ENCODE results near the gene MRPL49. TPM values are rescaled to one million over a fixed set of nuclear protein-coding genes. Genes with fewer than 3 reads are reported as not detected.
A peak's percentile ranks its signal among the peaks of the same experiment; 100 is the strongest.

The MRPL49 gene
- total and polyA plus RNA-seq, 3 donors from 2014 or later: 53.9 to 87.7 (median 82.8) TPM

DNA sequence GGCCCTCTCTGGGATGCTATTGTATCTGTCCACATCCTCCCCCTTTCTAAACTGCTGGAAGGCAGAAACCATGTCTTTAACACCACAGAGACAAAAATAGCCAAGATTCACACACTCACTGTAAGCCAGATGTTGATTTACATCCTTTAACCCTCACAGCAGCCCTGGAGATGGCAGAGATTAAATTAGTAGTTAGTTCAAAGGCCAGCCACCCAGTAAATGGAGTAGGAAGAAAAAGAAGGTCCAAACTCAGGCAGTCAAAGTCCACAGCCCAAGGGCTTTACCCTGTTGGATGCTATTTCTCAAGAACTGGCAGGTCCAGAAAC, 2.5 kb upstream of the MRPL49 start:
- no peak overlapping the region for H3K27ac ChIP-seq
- no peak overlapping the region for H3K4me3 ChIP-seq
- no peaks in the 10 kb centered on the region for H3K27me3 ChIP-seq
- H3K4me1 ChIP-seq: peaks cover 20% of the 10 kb centered on the region
- no peak for TF ChIP-seq POLR2A (IDR thresholded peaks at IDR 0.05)
- TF ChIP-seq, protein P1, sequence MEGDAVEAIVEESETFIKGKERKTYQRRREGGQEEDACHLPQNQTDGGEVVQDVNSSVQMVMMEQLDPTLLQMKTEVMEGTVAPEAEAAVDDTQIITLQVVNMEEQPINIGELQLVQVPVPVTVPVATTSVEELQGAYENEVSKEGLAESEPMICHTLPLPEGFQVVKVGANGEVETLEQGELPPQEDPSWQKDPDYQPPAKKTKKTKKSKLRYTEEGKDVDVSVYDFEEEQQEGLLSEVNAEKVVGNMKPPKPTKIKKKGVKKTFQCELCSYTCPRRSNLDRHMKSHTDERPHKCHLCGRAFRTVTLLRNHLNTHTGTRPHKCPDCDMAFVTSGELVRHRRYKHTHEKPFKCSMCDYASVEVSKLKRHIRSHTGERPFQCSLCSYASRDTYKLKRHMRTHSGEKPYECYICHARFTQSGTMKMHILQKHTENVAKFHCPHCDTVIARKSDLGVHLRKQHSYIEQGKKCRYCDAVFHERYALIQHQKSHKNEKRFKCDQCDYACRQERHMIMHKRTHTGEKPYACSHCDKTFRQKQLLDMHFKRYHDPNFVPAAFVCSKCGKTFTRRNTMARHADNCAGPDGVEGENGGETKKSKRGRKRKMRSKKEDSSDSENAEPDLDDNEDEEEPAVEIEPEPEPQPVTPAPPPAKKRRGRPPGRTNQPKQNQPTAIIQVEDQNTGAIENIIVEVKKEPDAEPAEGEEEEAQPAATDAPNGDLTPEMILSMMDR (IDR thresholded peaks at IDR 0.05): no peak
- intact Hi-C loops (cut with DNase I; ENCODE audit: low total_unique reads): loop anchor here (10.0 kb wide), 1 partner anchor 105 kb away; the partner anchor contains the start of gene ARL2
- no peaks in the 10 kb centered on the region for H3K9me3 ChIP-seq
- no peak for DNase-seq
- no peaks in the 10 kb centered on the region for H3K36me3 ChIP-seq (ENCODE audit: low read depth, missing control alignments)

DNA sequence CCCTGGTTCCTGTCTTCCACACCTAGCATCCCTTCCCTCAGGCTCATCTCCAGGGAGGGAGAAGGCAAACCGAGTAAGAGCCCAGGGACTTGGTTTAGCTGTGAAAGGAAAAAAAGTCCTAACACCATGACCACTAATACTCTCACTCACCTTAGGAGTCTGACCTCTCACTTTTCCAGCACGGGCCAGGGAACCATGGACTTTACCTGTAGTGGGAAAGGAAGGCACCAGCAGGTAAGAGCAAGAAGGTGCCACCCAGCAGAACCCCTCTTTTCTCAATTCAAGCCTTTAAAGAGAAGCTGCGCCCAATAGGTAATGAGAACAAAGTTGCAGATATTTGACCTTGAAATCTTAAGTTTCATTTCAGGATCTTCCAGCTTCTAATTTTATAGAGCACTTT, 1.3 kb upstream of the MRPL49 start:
- TF ChIP-seq, protein P1 (IDR thresholded peaks at IDR 0.05): no peak
- no peak for TF ChIP-seq POLR2A (IDR thresholded peaks at IDR 0.05)
- no peaks in the 10 kb centered on the region for H3K27me3 ChIP-seq
- H3K9me3 ChIP-seq: no peaks in the 10 kb centered on the region
- peaks cover 20% of the 10 kb centered on the region for H3K4me1 ChIP-seq
- intact Hi-C loops (cut with DNase I; ENCODE audit: low total_unique reads): no loop called here
- H3K36me3 ChIP-seq (ENCODE audit: low read depth, missing control alignments): no peaks in the 10 kb centered on the region
- WGBS, 2 donors: 67 to 70% methylated on average over 3 of the region's 3 CpGs
- H3K4me3 ChIP-seq: no peak overlapping the region
- peak overlapping the region in 1 of 2 donors; percentile 88 for H3K27ac ChIP-seq
- no peak for DNase-seq

DNA sequence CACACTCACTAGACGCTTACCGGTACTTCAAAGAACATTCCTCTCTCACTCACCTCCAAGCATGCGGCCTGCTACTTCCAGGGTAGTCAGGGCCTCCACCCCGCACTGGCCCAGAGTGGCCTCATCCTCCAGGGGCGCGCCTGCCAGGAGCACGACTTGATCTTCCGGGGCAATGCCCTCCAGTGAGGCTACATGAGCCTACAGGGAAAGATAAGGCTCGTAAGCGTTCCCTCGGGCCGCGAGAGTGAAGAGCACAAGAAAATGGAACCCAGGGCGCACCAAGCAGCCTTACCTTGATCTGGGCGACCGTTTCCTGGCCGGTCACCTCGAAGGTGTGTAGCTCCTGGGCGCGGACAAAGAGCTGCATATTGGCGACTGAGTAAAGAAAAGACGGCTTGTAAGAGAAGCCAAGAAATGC, 665 bp upstream of the MRPL49 start:
- TF ChIP-seq, protein P1 (IDR thresholded peaks at IDR 0.05): no peak
- TF ChIP-seq POLR2A (IDR thresholded peaks at IDR 0.05): no peak
- H3K4me3 ChIP-seq: peak overlapping the region; percentile 78 to 85
- DNase-seq: no peak
- peaks cover 16% of the 10 kb centered on the region for H3K4me1 ChIP-seq
- H3K27me3 ChIP-seq: no peaks in the 10 kb centered on the region
- intact Hi-C loops (cut with DNase I; ENCODE audit: low total_unique reads): no loop called here
- WGBS, 2 donors: 0 to 1% methylated on average over 13 to 22 of the region's 22 CpGs
- H3K27ac ChIP-seq: peak overlapping the region; percentile 80 to 88
- H3K36me3 ChIP-seq (ENCODE audit: low read depth, missing control alignments): no peaks in the 10 kb centered on the region
- H3K9me3 ChIP-seq: no peaks in the 10 kb centered on the region

DNA sequence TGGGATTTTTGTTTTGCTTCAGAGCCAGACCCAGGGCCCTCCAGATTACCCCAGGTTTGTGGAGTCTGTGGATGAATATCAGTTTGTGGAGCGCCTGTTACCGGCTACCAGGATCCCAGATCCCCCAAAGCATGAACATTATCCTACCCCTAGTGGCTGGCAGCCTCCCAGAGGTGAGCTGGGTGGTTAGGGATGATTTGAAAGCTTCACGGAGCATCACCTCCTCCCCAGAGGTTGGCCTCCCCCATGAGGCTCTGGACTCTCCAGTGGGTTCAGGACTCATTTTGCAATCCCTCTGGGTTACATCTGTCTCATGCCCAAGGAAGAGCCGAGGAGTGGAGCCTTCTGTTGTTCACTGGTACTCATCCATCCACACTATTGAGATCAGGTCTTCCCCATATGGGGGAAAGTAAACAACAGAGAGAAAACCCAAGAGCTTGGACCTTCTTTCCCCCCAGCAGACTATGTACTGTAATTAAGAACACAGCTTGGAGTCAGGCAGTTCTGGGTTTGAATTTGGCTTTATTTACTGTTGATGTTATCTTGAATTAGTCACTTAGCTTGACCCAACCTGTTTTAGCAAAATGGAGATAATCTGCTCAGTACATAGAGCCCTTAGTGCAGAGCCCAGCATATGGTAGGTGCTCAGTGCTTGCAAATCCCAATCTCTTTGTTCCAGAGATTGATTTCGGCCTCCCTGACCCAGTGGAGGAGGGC, 2.5 kb downstream of the MRPL49 start:
- no peaks in the 10 kb centered on the region for H3K36me3 ChIP-seq (ENCODE audit: low read depth, missing control alignments)
- H3K9me3 ChIP-seq: no peaks in the 10 kb centered on the region
- H3K4me1 ChIP-seq: peaks cover 12% of the 10 kb centered on the region
- DNase-seq: no peak
- no peaks in the 10 kb centered on the region for H3K27me3 ChIP-seq
- WGBS, 2 donors: 76 to 96% methylated on average over 2 to 5 of the region's 5 CpGs
- H3K4me3 ChIP-seq: no peak overlapping the region
- intact Hi-C loops (cut with DNase I; ENCODE audit: low total_unique reads): no loop called here
- no peak for TF ChIP-seq POLR2A (IDR thresholded peaks at IDR 0.05)
- TF ChIP-seq, protein P1 (IDR thresholded peaks at IDR 0.05): no peak
- no peak overlapping the region for H3K27ac ChIP-seq

Measured in testis (tissue), 3 donors.